ENCODE measurements around the gene ZDHHC18. TPM values are rescaled to one million over a fixed set of nuclear protein-coding genes. Genes with fewer than 3 reads are reported as not detected.
A peak's percentile ranks its signal among the peaks of the same experiment; 100 is the strongest.
"Not testable (repeated sequence)": the region's sequence is repeated elsewhere in the genome, so short reads cannot be mapped to it uniquely, and the experiment has no call there.

Gene ZDHHC18
- total RNA-seq, 1 donor from 2014 or later: 17.7 TPM

DNA sequence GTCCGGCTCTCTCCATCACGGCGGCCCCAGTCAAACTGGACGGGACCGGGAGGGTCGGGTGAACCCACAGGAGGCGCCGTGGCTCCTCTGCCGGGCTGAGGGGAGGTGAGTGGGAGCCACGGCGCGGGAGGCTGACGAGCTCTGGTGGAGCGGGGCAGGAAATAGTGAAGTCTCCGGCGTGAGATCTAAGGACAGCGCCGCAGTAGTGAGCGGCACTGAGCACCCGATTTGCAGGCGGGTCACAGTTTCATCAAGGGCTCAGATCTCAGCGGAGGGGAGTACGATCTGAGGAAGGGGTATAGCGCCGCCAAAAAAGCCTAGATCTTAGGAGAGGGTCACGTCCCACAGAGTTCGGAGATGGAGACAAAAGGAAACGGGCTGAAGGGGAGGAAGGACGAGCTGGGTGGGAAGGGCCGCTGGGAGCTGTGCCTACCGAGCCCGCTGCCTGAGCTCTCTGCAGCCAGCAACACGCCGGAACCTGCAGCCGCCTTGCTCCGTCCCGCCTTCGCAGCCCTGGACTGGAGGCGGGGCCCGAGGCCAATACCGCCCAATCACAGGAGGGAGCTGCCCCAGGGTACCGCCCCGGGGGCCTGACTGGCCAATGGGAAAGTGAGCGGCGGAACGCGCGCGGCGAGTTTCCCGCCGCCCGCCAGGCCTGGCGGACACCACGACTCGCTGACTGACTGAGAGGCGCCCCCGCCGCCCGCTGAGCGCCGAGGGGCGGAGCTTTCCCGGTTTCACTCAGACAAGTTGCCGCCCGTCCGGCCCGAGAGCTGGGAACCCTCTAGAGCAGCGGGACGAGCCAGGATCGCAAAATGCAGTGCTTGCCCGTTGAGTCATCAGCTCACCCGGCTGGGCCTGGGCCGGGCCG, 38.4 kb downstream of the ZDHHC18 start:
- DNase-seq (ENCODE audit: missing footprints) (peak; percentile 98), ATAC-seq (peak; percentile 99)
- intact Hi-C loops (cut with DNase I): no loop called here

- intact Hi-C loops (cut with DNase I); ATAC-seq; DNase-seq (ENCODE audit: missing footprints): not testable (repeated sequence)
These were observed 46.6 kb downstream of the ZDHHC18 start for GRCh38 chr1:26873097-26873496.

DNA sequence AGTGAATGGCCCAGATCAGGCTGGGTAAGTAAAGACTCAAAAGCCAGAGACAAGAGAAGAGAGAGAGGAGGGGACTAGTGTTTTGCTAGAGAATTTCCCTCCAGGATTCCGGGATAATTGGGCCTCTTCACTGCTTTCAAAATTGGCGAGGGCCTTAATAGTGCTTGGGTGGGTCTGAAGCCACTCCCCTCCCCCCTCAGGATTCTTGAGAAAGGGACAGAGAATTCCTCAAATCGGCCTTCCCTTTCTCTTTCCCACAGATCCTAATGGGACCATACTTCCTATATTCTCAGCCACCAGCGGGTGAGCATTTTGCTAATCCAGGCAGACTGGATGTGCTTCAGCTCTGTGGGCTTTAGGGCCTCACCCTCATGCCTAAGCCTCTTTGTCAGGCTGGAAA, 48.4 kb downstream of the ZDHHC18 start:
- DNase-seq (ENCODE audit: missing footprints): no peak
- no peak for ATAC-seq
- intact Hi-C loops (cut with DNase I): no loop called here

DNA sequence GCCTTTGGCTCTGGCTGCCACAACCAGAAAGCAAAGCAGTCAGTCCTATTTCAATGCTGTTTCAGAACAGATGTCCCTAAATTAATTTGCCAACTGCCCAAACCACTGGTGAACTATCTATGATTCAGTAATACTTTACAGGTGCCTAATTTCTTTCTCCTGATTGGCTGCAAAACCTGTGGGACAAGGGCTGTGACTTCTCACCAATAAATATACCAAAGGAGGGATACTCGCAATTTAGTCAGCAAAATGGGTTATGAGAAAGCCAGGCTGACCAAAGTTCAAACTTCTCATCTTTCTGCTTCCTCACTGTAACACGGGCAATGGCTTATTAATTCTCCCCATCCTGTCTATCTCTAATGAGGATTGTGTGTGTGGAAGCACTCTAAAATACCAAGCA, 50.8 kb downstream of the ZDHHC18 start:
- no peak for ATAC-seq
- intact Hi-C loops (cut with DNase I): loop anchor here (2.0 kb wide), 1 partner anchor 67 kb away; no protein-coding TSS in a partner anchor

DNA sequence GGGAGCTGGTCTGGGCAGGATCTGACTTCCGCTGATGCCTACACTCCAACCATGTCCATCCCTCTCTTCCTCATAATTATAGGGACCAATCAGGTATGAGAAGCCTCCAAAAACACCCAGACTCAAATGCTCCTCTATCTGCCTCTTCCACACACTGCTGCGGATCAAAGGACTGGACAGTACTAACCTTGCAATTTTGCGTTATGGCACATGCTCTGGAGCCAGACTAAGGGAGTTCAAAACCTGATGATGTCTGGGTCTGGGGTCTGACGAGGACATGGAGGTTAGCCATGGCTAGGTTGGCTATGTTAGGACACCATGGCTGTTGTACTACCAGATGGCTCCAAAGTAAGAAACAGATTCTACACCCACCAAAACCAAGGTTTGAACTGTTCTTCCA, 53.3 kb downstream of the ZDHHC18 start:
- ATAC-seq (no peak), DNase-seq (ENCODE audit: missing footprints) (no peak)
- intact Hi-C loops (cut with DNase I): no loop called here

More for the DNA sequence above, 50.8 kb downstream of the ZDHHC18 start:
- no peak for DNase-seq (ENCODE audit: missing footprints)

DNA sequence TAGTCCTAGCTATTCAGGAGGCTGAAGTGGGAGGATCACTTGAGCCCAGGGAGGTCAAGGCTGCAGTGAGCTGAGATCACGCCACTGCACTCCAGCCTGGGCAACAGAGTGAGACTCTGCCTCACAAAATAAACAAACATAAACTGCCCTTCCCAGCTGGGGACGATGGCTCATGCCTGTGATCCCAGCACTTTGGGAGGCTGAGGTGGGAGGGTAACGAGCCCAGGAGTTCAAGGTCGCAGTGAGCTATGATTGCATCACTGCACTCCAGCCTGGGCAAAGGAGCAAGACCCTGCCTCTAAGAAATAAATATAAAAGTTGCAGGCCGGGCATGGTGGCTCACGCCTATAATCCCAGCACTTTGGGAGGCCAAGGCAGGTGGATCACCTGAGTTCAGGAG, 55.1 kb downstream of the ZDHHC18 start:
- intact Hi-C loops (cut with DNase I): not testable (repeated sequence)

DNA sequence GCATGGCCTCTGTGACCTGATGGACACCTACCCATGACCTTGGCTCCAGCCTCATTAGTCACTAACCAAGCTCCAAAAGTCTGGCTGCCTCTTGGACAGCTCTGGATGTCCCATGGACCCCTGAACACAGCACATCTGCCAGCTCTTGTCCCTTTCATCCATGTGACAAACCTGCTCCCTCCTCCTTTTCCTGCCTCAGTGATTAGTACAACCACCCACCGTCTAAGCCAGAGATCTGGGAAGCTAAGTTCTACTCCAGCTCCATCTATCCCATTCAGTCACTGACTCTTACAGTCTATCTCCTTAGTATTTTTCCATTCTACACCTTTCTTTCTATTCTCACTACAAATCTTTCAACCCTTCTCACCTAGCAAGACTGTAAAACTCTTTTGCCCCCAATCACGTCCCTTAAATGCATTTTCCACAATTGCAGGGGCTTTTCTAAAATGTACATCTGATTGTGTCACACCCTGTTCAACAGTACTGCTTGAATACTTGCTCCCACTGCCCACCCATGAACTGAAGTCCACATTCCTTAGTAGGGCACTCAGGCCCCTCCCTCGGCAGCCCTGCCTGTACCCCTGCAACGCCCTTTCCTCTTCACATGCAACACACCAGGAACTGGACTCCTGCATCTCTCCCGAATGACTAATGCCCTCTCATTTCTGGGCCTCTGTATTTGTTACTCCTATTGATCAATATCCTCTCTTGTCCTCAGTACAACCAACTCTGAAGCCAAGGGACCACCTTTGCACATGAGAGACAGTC, 56.4 kb downstream of the ZDHHC18 start:
- intact Hi-C loops (cut with DNase I): no loop called here
- DNase-seq (ENCODE audit: missing footprints): no peak

More for the DNA sequence above, 55.1 kb downstream of the ZDHHC18 start:
- DNase-seq (ENCODE audit: missing footprints); ATAC-seq: not testable (repeated sequence)

DNA sequence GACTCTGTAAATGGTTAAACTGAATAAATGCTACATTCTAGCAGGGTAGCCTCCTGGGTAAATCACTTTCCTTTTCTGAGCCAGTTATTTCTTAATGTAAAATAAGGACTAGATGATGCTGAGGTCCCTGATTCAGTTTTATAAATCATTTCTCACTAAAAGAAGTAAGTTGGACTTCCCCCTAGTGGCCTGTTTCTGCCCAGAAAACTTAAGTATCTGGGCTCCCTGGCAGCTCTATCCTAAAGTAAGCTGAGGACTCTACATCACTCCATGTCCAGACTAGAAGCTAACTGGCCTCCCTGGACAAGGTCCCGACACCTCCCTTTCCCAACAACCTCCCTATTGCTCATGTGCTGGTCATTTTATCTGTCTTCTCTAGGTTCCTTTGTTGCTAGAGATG, 60.6 kb downstream of the ZDHHC18 start:
- DNase-seq (ENCODE audit: missing footprints): no peak
- no peak for ATAC-seq
- intact Hi-C loops (cut with DNase I): no loop called here

More for the DNA sequence above, 56.4 kb downstream of the ZDHHC18 start:
- ATAC-seq: no peak

GRCh38 chr1:26888231-26888630, 61.7 kb downstream of the ZDHHC18 start:
- no peak for DNase-seq (ENCODE audit: missing footprints)
- ATAC-seq: no peak
- intact Hi-C loops (cut with DNase I): no loop called here

DNA sequence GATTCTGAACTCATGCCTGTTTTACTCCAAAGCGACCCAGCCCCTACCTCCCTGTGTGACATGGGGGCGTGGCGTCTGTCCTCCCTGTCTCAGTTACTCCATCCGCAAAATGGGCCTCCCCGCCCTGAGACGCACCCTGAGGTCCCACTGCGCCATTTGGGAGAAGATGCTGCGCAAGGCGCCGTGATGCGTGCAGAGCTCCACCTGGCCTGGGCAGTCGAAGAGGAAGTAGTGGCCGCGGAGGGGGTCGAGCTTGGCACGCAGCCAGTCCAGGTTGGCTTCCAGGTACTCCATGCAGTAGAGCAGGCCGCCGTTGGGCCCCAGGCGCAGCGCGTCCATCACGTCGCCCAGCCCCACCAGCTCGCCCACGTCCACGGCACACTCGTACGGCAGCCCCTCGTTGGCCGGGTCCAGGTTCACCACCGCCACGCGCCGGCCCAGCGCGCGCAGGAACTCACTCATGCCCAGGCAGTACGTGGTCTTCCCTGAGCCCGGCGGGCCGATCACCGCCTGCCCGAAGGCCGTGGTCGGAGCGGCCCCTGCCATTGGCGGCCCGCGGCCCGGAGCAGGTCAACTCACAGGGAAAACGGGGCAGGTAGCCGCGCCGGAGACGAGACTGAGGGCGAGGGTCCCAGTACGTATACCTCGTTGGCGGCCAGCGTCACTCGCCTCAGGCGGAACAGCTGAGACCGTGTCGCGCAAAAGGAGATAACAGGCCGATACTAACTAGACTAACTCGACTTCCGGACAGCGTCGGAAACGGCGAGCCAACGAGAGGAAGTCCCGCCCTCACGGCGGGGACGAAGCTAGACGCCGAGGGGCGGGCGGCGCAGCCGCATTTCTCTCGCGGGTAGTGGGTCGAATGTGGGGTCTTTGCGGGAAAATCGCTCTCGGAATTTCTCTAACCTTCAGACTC, 63.3 kb downstream of the ZDHHC18 start, which contains the start of gene GPN2:
TSS of gene GPN2 (minus strand) at position 733 of the 916 bp plus-strand sequence. CDS start at position 546, 187 bp downstream.
- intact Hi-C loops (cut with DNase I): no loop called here
- peak; percentile 94 for ATAC-seq
- peak; percentile 91 for DNase-seq (ENCODE audit: missing footprints)

GRCh38 chr1:26890467-26890796, 63.9 kb downstream of the ZDHHC18 start:
- DNase-seq (ENCODE audit: missing footprints): no peak
- peak; percentile 36 for ATAC-seq
- intact Hi-C loops (cut with DNase I): no loop called here

DNA sequence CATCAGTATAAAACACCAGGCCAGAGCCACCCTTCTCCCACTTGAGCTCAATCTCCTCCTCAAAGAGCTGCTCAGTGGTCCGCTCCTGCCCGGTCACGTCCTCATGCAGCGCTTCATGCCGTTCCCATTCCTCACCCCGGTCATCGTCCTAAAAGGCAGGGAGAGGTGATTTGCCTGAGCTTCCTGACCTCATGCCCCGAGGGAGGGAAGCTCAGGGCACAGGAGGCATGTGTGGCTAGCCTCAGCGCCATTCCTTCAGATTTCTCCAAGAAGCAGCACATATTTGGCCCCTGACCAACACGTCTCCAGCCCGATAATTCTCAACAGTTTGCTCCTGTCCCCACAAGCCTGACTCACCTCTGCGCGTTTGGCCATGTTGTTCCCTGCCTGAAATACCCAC, 67.8 kb downstream of the ZDHHC18 start:
- intact Hi-C loops (cut with DNase I): no loop called here
- DNase-seq (ENCODE audit: missing footprints) (no peak), ATAC-seq (no peak)

DNA sequence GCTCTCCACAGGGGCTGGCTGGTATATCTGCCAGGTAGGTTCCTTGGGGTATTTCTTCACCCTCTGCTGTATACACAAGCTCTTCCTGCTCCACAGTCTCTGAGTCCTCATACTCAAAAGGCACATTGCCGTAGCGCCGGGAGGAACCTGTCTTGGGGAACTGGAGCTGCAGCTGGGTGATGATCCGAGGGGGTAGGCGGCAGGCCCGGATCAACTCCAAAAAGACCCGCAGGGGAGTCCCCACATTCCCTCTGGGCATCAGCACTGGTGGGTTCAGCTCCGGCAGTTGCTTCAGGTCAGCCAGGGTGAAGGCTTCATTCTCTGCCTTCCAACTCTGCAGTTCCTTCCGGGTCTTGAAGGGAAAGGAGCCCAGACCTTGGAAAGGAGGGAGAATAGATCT, 70.9 kb downstream of the ZDHHC18 start:
- DNase-seq (ENCODE audit: missing footprints): no peak
- ATAC-seq: no peak
- intact Hi-C loops (cut with DNase I): no loop called here

DNA sequence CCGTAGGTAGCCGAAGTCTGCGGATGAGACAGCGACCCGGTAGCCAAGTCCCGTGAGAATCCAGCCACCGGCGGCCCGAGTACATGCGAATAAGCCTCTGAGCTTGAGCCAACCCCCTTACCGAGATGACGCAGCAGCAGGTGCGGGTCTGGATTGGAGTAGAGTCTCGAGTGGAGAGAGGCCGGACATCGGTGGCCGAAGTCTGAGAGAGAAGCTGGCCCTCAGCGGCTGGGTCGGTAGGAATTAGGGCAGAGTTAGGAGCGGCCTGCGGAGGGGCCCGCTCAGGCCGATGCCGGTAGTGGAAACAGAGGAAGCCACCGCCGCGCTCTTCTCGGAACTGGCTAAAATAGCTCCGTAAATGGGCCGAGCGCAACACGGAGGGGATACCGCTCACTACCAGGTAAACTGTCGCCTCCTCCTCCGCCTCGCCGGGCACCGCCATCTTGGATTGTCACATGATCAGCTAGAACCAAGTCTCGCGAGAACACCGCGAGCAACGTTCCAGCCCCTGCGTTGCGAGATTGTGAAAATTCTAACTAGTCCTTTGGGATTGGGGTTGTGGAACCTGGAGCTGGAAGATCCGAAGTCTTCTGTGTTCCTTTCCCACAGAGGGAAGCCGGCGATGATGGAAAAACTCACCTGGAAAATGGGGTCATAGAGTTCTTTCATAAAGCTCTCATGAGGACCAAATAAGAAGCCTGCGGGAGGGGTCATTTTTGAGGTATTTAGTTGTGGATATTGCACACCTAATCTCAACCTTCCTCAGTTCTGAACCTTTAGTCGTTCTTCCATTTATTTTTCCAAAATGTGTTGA, 73.7 kb downstream of the ZDHHC18 start, which contains the start of gene GPATCH3:
TSS of gene GPATCH3 (minus strand) at position 467 of the 814 bp plus-strand sequence. CDS start at position 442, 25 bp downstream.
- ATAC-seq (peak; percentile 87), DNase-seq (ENCODE audit: missing footprints) (peak; percentile 96)
- intact Hi-C loops (cut with DNase I): no loop called here

DNA sequence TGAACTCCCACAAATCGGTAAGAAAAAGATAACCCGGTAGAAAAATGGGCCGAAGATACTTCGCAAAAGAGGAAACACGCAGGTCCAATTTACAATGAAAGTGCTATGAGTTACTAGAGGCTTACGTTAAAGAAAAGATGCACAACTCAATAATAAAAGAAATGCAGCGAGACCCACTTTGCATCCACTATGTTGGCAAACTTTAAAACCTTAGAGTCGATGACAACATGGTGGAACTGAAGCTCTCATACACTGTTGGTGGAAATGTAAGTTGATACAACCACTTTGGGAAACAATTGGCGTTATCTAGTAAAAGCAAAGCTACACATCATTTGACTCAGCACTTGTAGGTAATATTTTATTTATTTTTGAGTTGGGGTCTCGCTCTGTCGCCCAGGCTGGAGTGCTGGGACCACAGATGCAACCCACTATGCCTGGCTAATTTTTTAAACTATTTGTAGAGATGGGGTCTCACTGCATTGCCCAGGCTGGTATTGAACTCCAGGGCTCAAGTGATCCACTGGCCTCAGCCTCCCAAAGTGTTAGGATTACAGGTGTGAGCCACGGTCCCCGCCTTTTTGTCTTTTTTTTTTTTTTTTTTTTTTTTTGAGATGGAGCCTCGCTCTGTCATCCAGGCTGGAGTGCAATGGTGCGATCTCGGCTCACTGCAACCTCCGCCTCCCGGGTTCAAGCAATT, 74.5 kb downstream of the ZDHHC18 start:
- DNase-seq (ENCODE audit: missing footprints) (no peak), ATAC-seq (no peak)
- intact Hi-C loops (cut with DNase I): no loop called here
